Fibroblast of lung (primary cell): ENCODE data around the gene CMC1. TPM values are rescaled to one million over a fixed set of nuclear protein-coding genes. Genes with fewer than 3 reads are reported as not detected.

Experiments used
- DNase-seq, 2 donors: peaks; one replicate each; pipeline versions ENCODE4 v3.0.0 to v3.0.0-alpha.2; 2010; ENCODE audit warnings: low read depth in 2 of 2
- H2AFZ ChIP-seq: 2 replicates; pipeline ENCODE4 v1.5.1; 2012; ENCODE audit warnings: low read length, control low read depth, inconsistent platforms
- H3K27ac ChIP-seq: 2 replicates; pipeline ENCODE4 v1.5.1; 2011; ENCODE audit warnings: low read length, control low read depth; ENCODE audit not compliant: insufficient read depth
- H3K27me3 ChIP-seq: 2 replicates; pipeline ENCODE4 v1.5.1; 2011; ENCODE audit warnings: mild to moderate bottlenecking, low read length; ENCODE audit not compliant: control insufficient read depth, insufficient read depth
- H3K36me3 ChIP-seq: 2 replicates; pipeline ENCODE4 v1.5.1; 2011; ENCODE audit warnings: low read length; ENCODE audit not compliant: control insufficient read depth, insufficient read depth
- H3K4me1 ChIP-seq: 2 replicates; pipeline ENCODE4 v1.5.1; 2011; ENCODE audit warnings: low read length; ENCODE audit not compliant: control insufficient read depth, insufficient read depth; ENCODE audit errors: extremely low read depth
- H3K4me2 ChIP-seq: 2 replicates; pipeline ENCODE4 v1.5.1; 2011; ENCODE audit warnings: low read length, control low read depth; ENCODE audit not compliant: insufficient read depth; ENCODE audit errors: extremely low read depth
- H3K4me3 ChIP-seq, 4 experiments: fragments of 200-600 bp in 1 of 4; sonication (generic) in 1 of 4; replicated peaks in 1 of 4; 2 replicates each; pipeline ENCODE4 v1.5.1; 2011 to 2016; ENCODE audit warnings: low read length in 4 of 4, low read depth in 3 of 4, mild to moderate bottlenecking in 3 of 4, control low read depth in 2 of 4, inconsistent platforms in 1 of 4, mixed read lengths in 1 of 4; ENCODE audit not compliant: insufficient read depth in 1 of 4; ENCODE audit errors: control extremely low read depth in 1 of 4
- H3K79me2 ChIP-seq: 2 replicates; pipeline ENCODE4 v1.5.1; 2012; ENCODE audit warnings: mild to moderate bottlenecking, low read length, inconsistent platforms; ENCODE audit not compliant: control insufficient read depth, insufficient read depth
- H3K9ac ChIP-seq: 2 replicates; pipeline ENCODE4 v1.5.1; 2011; ENCODE audit warnings: mild to moderate bottlenecking, low read length, control low read depth; ENCODE audit not compliant: insufficient read depth
- H3K9me3 ChIP-seq: 2 replicates; pipeline ENCODE4 v1.5.1; 2012; ENCODE audit warnings: low read depth, low read length; ENCODE audit not compliant: control insufficient read depth, insufficient read depth
- H4K20me1 ChIP-seq: 2 replicates; pipeline ENCODE4 v1.5.1; 2011; ENCODE audit warnings: low read length; ENCODE audit not compliant: control insufficient read depth, insufficient read depth; ENCODE audit errors: extremely low read depth
- EZH2 ChIP-seq: IDR thresholded peaks from 2 replicates; pipeline ENCODE4 v1.5.1; 2012; ENCODE audit warnings: low read length, control low read depth, mild to moderate bottlenecking; ENCODE audit errors: missing control alignments
- polyA plus RNA-seq, 2 donors: library from polyadenylated mRNA; depleted of rRNA in 1 of 2; stranded (reverse) in 1 of 2; unstranded in 1 of 2; fragments of >200 nt; gene quantifications; 2 replicates each; pipeline ENCODE4 v1.2.1, GENCODE V29; 2011 to 2012; ENCODE audit warnings: missing spikeins in 1 of 2
- total RNA-seq: library from RNA; depleted of rRNA; stranded (reverse); fragments of >200 nt; gene quantifications from 2 replicates; pipeline ENCODE4 v1.2.1, GENCODE V29; 2014
- TF ChIP-seq, protein P1 (sequence below), 2 donors: IDR thresholded peaks in 1 of 2; conservative IDR thresholded peaks in 1 of 2; 1 replicate in 1 of 2; 2 replicates in 1 of 2; pipeline ENCODE4 v1.5.1; 2011 to 2012; ENCODE audit warnings: low read length in 2 of 2, control low read depth in 1 of 2, inconsistent platforms in 1 of 2, low read depth in 1 of 2, mild to moderate bottlenecking in 1 of 2

Gene CMC1
- total and polyA plus RNA-seq, 2 donors (not counting 1 experiment from before 2014, with no cell fraction given), result 5.6 to 26.7 TPM

DNA sequence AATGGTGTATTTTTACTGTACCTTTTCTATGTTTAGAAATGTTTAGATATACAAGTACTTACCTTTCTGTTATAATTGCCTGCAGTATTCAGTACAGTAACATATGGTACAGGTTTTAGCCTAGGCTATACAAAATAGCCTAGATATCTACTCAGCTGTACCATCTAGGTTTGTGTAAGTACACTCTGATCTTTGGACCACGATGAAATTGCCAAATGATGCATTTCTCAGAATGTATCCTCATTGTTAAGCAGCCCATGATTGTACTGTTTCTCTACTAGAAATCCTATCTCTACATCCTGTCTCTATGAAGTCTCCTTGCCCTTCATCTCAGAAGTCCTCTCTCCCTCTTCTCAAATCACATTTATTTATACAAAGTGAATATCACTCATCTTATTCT is 74.3 kb downstream of the CMC1 start:
- H3K27me3 ChIP-seq, result no peaks in the 10 kb centered on the region
- no peak overlapping the region for H2AFZ ChIP-seq
- no peak overlapping the region for H3K4me2 ChIP-seq
- H3K4me3 ChIP-seq, result no peak overlapping the region
- no peak for TF ChIP-seq EZH2
- TF ChIP-seq, protein P1, sequence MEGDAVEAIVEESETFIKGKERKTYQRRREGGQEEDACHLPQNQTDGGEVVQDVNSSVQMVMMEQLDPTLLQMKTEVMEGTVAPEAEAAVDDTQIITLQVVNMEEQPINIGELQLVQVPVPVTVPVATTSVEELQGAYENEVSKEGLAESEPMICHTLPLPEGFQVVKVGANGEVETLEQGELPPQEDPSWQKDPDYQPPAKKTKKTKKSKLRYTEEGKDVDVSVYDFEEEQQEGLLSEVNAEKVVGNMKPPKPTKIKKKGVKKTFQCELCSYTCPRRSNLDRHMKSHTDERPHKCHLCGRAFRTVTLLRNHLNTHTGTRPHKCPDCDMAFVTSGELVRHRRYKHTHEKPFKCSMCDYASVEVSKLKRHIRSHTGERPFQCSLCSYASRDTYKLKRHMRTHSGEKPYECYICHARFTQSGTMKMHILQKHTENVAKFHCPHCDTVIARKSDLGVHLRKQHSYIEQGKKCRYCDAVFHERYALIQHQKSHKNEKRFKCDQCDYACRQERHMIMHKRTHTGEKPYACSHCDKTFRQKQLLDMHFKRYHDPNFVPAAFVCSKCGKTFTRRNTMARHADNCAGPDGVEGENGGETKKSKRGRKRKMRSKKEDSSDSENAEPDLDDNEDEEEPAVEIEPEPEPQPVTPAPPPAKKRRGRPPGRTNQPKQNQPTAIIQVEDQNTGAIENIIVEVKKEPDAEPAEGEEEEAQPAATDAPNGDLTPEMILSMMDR (conservative IDR thresholded peaks at IDR 0.05 in 1 of 2, IDR thresholded peaks at IDR 0.05 in 1 of 2; ENCODE audit: low read depth in 1 of 2, low read length in 2 of 2), result no peak
- no peak for DNase-seq
- no peaks in the 10 kb centered on the region for H3K4me1 ChIP-seq
- no peak overlapping the region for H3K9ac ChIP-seq
- no peaks in the 10 kb centered on the region for H3K79me2 ChIP-seq
- H4K20me1 ChIP-seq, result no peaks in the 10 kb centered on the region
- no peaks in the 10 kb centered on the region for H3K36me3 ChIP-seq
- H3K27ac ChIP-seq, result no peak overlapping the region
- H3K9me3 ChIP-seq, result no peaks in the 10 kb centered on the region

- Histone ChIP-seq H3K27me3 (no peaks in the 10 kb centered on the region), H3K79me2 (no peaks in the 10 kb centered on the region), H3K4me2 (no peak overlapping the region), H3K4me1 (no peaks in the 10 kb centered on the region), H3K27ac (no peak overlapping the region), H3K9me3 (no peaks in the 10 kb centered on the region), H3K36me3 (no peaks in the 10 kb centered on the region), H3K4me3 (no peak overlapping the region), H2AFZ (no peak overlapping the region), H4K20me1 (no peaks in the 10 kb centered on the region), H3K9ac (no peak overlapping the region)
- TF ChIP-seq, protein P1 (conservative IDR thresholded peaks at IDR 0.05 in 1 of 2, IDR thresholded peaks at IDR 0.05 in 1 of 2; ENCODE audit: low read depth in 1 of 2, low read length in 2 of 2), result no peak
- no peak for TF ChIP-seq EZH2
- DNase-seq, result peak in 1 of 2 donors; percentile 14
Observed at GRCh38 chr3:28316226-28316625, 74.8 kb downstream of the CMC1 start.

DNA sequence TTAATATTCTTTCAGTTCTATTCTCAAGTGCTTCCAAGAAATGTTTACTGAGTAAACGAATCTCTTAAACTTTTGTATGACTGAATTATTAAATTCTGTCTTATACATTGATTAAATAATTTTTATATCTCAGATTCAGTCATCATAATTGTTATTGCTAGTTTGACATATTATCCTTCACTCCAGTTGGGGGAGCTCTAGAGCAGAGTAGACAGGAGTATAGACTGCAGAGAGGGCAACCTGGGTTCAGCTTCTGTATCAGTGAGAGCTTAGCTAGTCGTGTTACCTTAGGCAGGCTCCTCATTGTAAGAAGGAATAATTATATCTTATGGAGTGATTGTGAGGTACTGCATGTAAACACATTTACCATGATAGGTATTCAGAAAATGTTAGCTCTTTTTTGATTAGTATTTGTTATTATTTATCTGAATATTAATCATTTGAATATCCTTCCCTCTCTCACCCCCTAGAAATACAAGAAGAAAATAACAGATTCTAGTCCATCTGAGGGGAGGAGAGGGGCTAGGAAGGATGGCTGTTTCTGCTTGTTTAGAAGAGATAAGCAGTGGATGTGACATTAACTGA is 76.1 kb downstream of the CMC1 start:
- H3K4me2 ChIP-seq, result no peak overlapping the region
- TF ChIP-seq, protein P1 (conservative IDR thresholded peaks at IDR 0.05 in 1 of 2, IDR thresholded peaks at IDR 0.05 in 1 of 2; ENCODE audit: low read depth in 1 of 2, low read length in 2 of 2), result peak; percentile 51 to 73
- no peak for TF ChIP-seq EZH2
- no peaks in the 10 kb centered on the region for H3K4me1 ChIP-seq
- no peak overlapping the region for H2AFZ ChIP-seq
- H3K36me3 ChIP-seq, result no peaks in the 10 kb centered on the region
- no peak overlapping the region for H3K27ac ChIP-seq
- no peaks in the 10 kb centered on the region for H4K20me1 ChIP-seq
- H3K79me2 ChIP-seq, result no peaks in the 10 kb centered on the region
- no peaks in the 10 kb centered on the region for H3K27me3 ChIP-seq
- H3K9me3 ChIP-seq, result no peaks in the 10 kb centered on the region
- peak; percentile 29 to 47 for DNase-seq
- H3K9ac ChIP-seq, result no peak overlapping the region
- H3K4me3 ChIP-seq, result no peak overlapping the region
